PFSK-1 (cell line): ENCODE results near the gene FAM168A.

Experiments
- POLR2AphosphoS5 ChIP-seq: IDR thresholded peaks from 2 replicates; pipeline ENCODE4 v1.6.1; 2012; ENCODE audit warnings: low read depth, mild to moderate bottlenecking, control low read depth, low read length, moderate library complexity
- REST ChIP-seq, 2 experiments: IDR thresholded peaks; 2 replicates each; pipeline versions ENCODE4 v1.6.1 to v1.8.0; 2011 to 2012; ENCODE audit warnings: low read depth in 2 of 2, low read length in 2 of 2, control low read depth in 1 of 2, inconsistent platforms in 1 of 2, mild to moderate bottlenecking in 1 of 2, moderate library complexity in 1 of 2; ENCODE audit not compliant: insufficient read depth in 1 of 2
- SIN3A ChIP-seq: IDR thresholded peaks from 2 replicates; pipeline ENCODE4 v1.6.1; 2012; ENCODE audit warnings: mild to moderate bottlenecking, low read length, moderate library complexity, borderline replicate concordance; ENCODE audit not compliant: insufficient read depth
- TAF1 ChIP-seq: IDR thresholded peaks from 2 replicates; pipeline ENCODE4 v1.6.1; 2012; ENCODE audit warnings: low read length, control low read depth, borderline replicate concordance; ENCODE audit not compliant: insufficient read depth

- TF ChIP-seq POLR2AphosphoS5 (no peak), TAF1 (no peak), SIN3A (no peak), REST (IDR thresholded peaks at IDR 0.05; ENCODE audit: insufficient read depth in 1 of 2, low read depth in 2 of 2, low read length in 2 of 2) (no peak)
Measured at GRCh38 chr11:73416786-73417185, 181.1 kb downstream of the FAM168A start.
